ENCODE results near the gene RASA4B. TPM values are rescaled to one million over a fixed set of nuclear protein-coding genes. Genes with fewer than 3 reads are reported as not detected.
A peak's percentile ranks its signal among the peaks of the same experiment; 100 is the strongest.

RASA4B gene
- total RNA-seq, 4 donors from 2014 or later: 4.2 to 39.2 (median 18.5) TPM

DNA sequence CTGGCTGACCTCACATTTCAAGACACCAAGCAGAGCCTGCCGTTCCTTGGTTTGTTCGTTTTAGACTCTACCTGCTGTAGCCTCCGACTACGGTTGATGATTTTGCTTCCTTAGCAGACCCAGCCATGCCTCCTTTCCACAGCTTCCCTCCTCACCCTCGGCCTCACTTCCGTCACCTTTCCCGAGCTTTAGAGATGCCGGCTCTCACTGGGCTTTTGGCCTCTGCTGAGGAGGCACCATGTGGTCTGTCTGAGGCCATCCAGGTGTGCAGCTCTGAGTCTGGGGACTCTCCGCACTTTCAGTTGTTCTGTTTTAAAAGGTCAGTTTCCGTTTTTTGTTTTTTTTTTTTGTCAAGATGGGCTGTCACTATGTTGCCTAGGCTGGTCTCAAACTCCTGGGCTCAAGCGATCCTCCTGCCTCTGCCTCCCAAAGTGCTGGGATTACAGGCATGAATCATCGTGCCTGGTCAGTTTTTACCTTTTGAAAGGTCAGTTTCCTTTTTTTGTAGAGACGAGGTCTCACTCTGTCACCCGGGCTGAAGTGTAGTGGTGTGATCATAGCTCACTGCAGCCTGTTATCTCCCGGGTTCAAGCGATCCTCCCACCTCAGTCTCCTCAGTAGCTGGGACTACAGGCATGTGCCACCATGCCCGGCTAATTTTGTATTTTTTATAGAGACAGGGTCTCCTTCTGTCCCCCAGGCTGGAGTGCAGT, 72.5 kb downstream of the RASA4B start:
- no peak overlapping the region for H3K4me3 ChIP-seq
- WGBS: 91% methylated on average over 17 of the region's 17 CpGs
- peaks cover 5 to 46% (median 26%) of the 10 kb centered on the region in 4 donors for H3K36me3 ChIP-seq
- TF ChIP-seq POLR2A (IDR thresholded peaks at IDR 0.05; ENCODE audit: low read depth) (no peak), POLR2AphosphoS5 (IDR thresholded peaks at IDR 0.05) (no peak), EP300 (IDR thresholded peaks at IDR 0.05) (no peak)
- TF ChIP-seq, protein P1, sequence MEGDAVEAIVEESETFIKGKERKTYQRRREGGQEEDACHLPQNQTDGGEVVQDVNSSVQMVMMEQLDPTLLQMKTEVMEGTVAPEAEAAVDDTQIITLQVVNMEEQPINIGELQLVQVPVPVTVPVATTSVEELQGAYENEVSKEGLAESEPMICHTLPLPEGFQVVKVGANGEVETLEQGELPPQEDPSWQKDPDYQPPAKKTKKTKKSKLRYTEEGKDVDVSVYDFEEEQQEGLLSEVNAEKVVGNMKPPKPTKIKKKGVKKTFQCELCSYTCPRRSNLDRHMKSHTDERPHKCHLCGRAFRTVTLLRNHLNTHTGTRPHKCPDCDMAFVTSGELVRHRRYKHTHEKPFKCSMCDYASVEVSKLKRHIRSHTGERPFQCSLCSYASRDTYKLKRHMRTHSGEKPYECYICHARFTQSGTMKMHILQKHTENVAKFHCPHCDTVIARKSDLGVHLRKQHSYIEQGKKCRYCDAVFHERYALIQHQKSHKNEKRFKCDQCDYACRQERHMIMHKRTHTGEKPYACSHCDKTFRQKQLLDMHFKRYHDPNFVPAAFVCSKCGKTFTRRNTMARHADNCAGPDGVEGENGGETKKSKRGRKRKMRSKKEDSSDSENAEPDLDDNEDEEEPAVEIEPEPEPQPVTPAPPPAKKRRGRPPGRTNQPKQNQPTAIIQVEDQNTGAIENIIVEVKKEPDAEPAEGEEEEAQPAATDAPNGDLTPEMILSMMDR (IDR thresholded peaks at IDR 0.05): no peak
- intact Hi-C loops (cut with DNase I): no loop called here
- H3K4me1 ChIP-seq: peaks cover 0 to 6% (median 4%) of the 10 kb centered on the region in 4 donors
- no peaks in the 10 kb centered on the region for H3K27me3 ChIP-seq
- no peaks in the 10 kb centered on the region for H3K9me3 ChIP-seq
- DNase-seq (ENCODE audit: extremely low spot score): no peak
- no peak overlapping the region for H3K27ac ChIP-seq (replicated peaks in 1 of 4)

DNA sequence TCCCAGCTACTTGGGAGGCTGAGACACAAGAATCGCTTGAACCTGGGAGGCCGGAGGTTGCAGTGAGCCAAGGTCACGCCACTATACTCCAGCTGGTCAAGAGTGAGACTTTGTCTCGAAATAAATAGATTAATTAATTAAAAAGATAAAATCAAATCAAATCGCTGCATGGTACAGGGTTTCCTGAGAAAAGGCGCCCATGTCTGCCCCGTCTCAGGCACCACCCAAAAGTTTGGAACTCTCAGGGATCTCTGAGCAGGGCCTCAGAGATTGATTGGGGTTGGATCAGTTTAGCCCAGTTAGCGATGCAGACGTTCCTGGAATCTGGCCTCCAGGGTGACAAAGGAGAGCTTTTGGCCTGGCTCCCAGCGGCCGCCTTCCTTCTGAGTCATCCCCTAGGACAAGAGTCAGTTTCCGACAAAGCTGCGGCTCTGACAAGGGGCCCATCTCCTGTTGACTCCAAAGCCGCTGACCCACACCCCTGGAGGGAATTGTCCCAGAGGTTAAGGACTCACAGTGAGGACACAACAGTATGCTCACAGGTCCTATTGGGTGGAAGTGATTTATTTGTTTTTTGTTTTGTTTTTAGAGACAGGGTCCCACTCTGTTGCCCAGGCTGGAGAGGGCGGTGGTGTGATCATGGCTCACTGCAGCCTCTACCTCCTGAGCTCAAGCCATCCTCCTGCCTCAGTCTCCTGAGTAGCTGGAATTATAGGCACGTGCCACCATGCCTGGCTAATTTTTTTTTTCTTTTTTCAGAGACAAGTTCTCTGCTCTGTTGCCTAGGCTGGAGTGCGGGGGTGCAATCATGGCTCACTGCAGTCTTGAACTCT, 77.4 kb downstream of the RASA4B start:
- WGBS: 65% methylated on average over 16 of the region's 17 CpGs
- Histone ChIP-seq H3K9me3 (no peaks in the 10 kb centered on the region), H3K4me1 (peaks cover 0 to 10% (median 9%) of the 10 kb centered on the region in 4 donors), H3K36me3 (peaks cover 3 to 27% (median 10%) of the 10 kb centered on the region in 4 donors), H3K4me3 (no peak overlapping the region), H3K27me3 (no peaks in the 10 kb centered on the region), H3K27ac (replicated peaks in 1 of 4) (peak overlapping the region in 2 of 4 donors; percentile 21 to 52)
- DNase-seq (ENCODE audit: extremely low spot score): no peak
- TF ChIP-seq POLR2AphosphoS5 (IDR thresholded peaks at IDR 0.05) (peak; percentile 8 to 9), EP300 (IDR thresholded peaks at IDR 0.05) (no peak), POLR2A (IDR thresholded peaks at IDR 0.05; ENCODE audit: low read depth) (no peak)
- TF ChIP-seq, protein P1 (IDR thresholded peaks at IDR 0.05): no peak
- intact Hi-C loops (cut with DNase I): no loop called here

DNA sequence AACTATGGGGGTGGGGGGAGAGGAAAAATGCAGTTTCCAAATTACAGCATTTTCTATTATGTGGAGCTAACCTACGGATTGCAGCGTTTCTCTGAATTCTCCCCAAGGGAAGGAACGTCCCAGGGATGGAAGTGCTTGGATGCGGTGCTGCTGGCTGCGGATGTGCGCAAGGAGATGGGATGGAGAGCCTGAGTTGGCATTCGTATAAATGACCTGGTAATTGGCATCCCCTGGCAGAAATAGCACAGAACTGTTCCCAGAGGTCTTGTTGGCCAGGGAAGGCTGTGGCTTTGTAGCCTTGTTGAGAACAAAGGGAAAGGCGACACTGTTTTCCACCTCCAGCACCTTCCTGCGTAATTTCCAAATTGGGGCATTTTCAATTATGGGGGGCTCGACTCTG, 81.5 kb downstream of the RASA4B start:
- TF ChIP-seq, protein P1 (IDR thresholded peaks at IDR 0.05): no peak
- TF ChIP-seq EP300 (IDR thresholded peaks at IDR 0.05): no peak
- TF ChIP-seq POLR2A (IDR thresholded peaks at IDR 0.05; ENCODE audit: low read depth): no peak
- no peak for TF ChIP-seq POLR2AphosphoS5 (IDR thresholded peaks at IDR 0.05)
- peaks cover 0 to 10% (median 4%) of the 10 kb centered on the region in 4 donors for H3K36me3 ChIP-seq
- peaks cover 23 to 40% (median 36%) of the 10 kb centered on the region in 4 donors for H3K4me1 ChIP-seq
- H3K9me3 ChIP-seq: no peaks in the 10 kb centered on the region
- DNase-seq (ENCODE audit: extremely low spot score): no peak
- intact Hi-C loops (cut with DNase I): no loop called here
- no peaks in the 10 kb centered on the region for H3K27me3 ChIP-seq
- no peak overlapping the region for H3K4me3 ChIP-seq
- 91% methylated on average over 10 of the region's 10 CpGs for WGBS
- H3K27ac ChIP-seq (replicated peaks in 1 of 4): no peak overlapping the region

DNA sequence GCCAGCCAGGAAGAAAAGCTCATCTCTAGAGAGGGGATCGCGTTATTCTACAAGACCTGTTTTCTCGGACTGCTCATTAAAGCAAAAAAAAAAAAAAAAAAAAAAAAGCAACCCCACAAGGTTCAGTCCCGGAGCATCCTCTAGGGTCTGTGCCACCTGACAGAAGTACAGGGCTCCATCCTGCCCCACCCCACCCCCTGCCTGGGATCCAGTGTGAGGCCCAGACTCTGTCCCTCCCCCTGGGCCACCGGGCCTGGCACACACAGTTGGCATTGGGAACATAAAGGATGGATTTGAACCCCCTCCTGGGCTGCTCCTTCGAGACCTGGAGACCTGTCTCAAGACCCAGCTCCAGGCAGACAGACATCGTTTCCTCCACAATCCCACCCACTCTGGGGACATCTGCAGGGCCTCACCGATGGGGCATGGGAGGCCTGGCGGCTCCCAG, 83.5 kb downstream of the RASA4B start:
- no peaks in the 10 kb centered on the region for H3K9me3 ChIP-seq
- peak overlapping the region in 3 of 4 donors; percentile 68 to 74 (median 69) for H3K27ac ChIP-seq (replicated peaks in 1 of 4)
- intact Hi-C loops (cut with DNase I): no loop called here
- peaks cover 14 to 34% (median 30%) of the 10 kb centered on the region in 4 donors for H3K4me1 ChIP-seq
- TF ChIP-seq EP300 (IDR thresholded peaks at IDR 0.05) (no peak), POLR2AphosphoS5 (IDR thresholded peaks at IDR 0.05) (no peak), POLR2A (IDR thresholded peaks at IDR 0.05; ENCODE audit: low read depth) (no peak)
- TF ChIP-seq, protein P1 (IDR thresholded peaks at IDR 0.05): no peak
- H3K27me3 ChIP-seq: no peaks in the 10 kb centered on the region
- H3K36me3 ChIP-seq: peaks cover 0 to 8% (median 4%) of the 10 kb centered on the region in 4 donors
- peak overlapping the region; percentile 82 to 90 (median 87) for H3K4me3 ChIP-seq
- no peak for DNase-seq (ENCODE audit: extremely low spot score)
- WGBS: 11% methylated on average over 6 of the region's 9 CpGs
